ENCODE data around the gene PDSS1. TPM values are rescaled to one million over a fixed set of nuclear protein-coding genes. Genes with fewer than 3 reads are reported as not detected.
"Not testable (repeated sequence)": the region's sequence is repeated elsewhere in the genome, so short reads cannot be mapped to it uniquely, and the experiment has no call there.

Gene PDSS1
- total RNA-seq, 2 donors from 2014 or later = 2.8 to 4.7 TPM

DNA sequence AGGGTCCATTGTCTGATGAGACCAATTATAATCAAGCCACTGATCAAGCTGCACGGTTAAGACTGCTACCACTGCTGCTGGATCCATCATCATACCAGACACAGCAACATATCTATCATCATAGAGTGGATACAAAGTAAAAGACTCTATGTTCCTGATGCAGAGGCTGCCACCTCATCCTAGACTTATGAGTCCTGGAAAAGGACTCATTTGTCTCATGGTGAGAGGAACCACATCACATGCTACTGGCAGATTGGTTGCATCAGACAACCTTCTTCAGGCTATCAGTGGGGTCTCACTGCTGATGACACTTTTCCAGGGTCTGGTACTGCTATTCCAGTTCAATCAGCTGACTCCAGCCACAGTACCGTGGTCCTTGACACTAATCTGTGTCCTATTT is 84.3 kb downstream of the PDSS1 start:
- H3K4me1 ChIP-seq = peaks cover 0 to 28% of the 10 kb centered on the region in 2 donors
- H3K4me3 ChIP-seq = no peak overlapping the region
- no peak for DNase-seq (ENCODE audit: low spot score)
- no peak for TF ChIP-seq CTCF (IDR thresholded peaks at IDR 0.05)
- no peak overlapping the region for H3K27ac ChIP-seq
- H3K27me3 ChIP-seq = no peaks in the 10 kb centered on the region
- H3K9me3 ChIP-seq = no peaks in the 10 kb centered on the region
- no peaks in the 10 kb centered on the region for H3K36me3 ChIP-seq

GRCh38 chr10:26787362-26787761 is 89.9 kb downstream of the PDSS1 start:
- H3K9me3 ChIP-seq = no peaks in the 10 kb centered on the region
- no peak for TF ChIP-seq CTCF (IDR thresholded peaks at IDR 0.05)
- H3K36me3 ChIP-seq = no peaks in the 10 kb centered on the region
- DNase-seq (ENCODE audit: low spot score) = no peak
- no peak overlapping the region for H3K4me3 ChIP-seq
- H3K27me3 ChIP-seq = no peaks in the 10 kb centered on the region
- H3K4me1 ChIP-seq = peaks cover 0 to 6% of the 10 kb centered on the region in 2 donors
- H3K27ac ChIP-seq = no peak overlapping the region

- not testable (repeated sequence) for H3K4me3 ChIP-seq; DNase-seq (ENCODE audit: low spot score); H3K9me3 ChIP-seq; H3K27me3 ChIP-seq; H3K36me3 ChIP-seq; H3K27ac ChIP-seq
- H3K4me1 ChIP-seq = peaks cover 0 to 14% of the 10 kb centered on the region in 2 donors
Observed at GRCh38 chr10:26789779-26790178, 92.3 kb downstream of the PDSS1 start.

DNA sequence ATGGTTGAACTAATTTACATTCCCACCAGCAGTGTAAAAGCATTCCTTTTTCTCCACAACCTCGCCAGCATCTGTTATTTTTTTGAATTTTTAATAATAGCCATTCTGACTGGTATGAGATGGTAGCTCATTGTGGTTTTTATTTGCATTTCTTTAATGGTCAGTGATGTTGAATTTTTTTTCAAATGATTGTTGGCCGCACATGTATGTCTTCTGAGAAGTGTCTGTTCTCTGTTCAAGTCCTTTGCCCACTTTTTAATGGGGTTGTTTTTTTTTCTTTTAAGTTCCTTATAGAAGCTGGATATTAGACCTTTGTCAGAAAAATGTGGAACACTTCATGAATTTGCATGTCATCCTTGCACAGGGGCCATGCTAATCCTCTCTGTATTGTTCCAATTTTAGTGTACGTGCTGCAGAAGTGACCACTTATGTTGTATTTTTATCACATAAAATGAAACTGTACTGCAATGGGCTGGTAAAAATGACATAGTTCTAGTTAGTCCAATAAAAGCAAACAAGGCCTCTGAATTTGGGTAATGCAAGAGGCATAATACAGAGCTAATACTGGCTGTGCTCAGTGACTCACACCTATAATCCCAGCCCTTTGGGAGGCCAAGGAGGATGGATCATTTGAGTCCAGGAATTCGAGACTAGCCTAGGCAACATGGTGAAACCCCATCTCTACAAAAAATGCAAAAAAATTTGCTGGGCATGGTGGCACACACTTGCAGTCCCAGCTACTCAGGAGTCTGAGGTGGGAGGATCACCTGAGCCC is 92.9 kb downstream of the PDSS1 start:
- no peak overlapping the region for H3K4me3 ChIP-seq
- no peak overlapping the region for H3K27ac ChIP-seq
- no peak for TF ChIP-seq CTCF (IDR thresholded peaks at IDR 0.05)
- peaks cover 0 to 8% of the 10 kb centered on the region in 2 donors for H3K9me3 ChIP-seq
- no peaks in the 10 kb centered on the region for H3K36me3 ChIP-seq
- H3K4me1 ChIP-seq = peaks cover 0 to 14% of the 10 kb centered on the region in 2 donors
- H3K27me3 ChIP-seq = no peaks in the 10 kb centered on the region
- DNase-seq (ENCODE audit: low spot score) = no peak

DNA sequence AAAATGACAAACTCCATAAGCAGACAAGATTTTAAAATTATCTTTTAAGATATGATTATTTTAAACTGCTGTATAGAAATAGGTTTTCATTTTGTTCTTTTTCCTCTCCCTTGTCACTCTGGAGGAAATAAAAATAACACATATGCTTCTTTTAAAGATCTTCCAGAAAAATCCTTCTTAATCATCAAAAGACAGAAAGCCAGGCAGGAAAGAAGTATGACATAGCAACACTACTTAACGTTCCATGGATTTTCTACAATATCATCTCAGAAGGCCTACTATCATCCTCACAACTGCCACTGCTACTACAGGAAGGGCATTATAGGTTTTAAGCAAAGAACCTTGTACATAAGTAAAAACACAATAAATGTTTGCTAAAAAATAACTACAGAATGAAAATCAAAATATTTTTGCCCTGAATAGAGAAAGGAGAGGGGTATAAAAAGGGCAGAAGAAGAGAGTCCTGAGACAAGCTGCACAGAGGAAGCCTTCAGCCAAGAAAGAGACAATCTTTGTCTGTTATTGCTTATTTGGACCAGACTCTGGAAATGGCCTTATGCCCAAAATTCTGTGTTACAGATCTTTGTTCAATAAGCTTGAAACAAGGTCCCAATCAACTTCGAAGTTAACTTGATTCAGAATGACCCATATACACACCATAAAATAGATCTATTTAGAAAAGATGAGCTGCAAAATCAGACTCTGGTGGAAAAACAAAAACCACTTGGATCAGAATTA is 95.4 kb downstream of the PDSS1 start:
- Histone ChIP-seq H3K27ac (peak overlapping the region in 1 of 2 donors; percentile 9), H3K9me3 (peaks cover 0 to 17% of the 10 kb centered on the region in 2 donors), H3K27me3 (no peaks in the 10 kb centered on the region), H3K36me3 (no peaks in the 10 kb centered on the region), H3K4me3 (no peak overlapping the region), H3K4me1 (peaks cover 0 to 14% of the 10 kb centered on the region in 2 donors)
- TF ChIP-seq CTCF (IDR thresholded peaks at IDR 0.05) = no peak
- DNase-seq (ENCODE audit: low spot score) = no peak

Other genes with a start within 250 kb of the PDSS1 start
- gene ABI1, start 163.3 kb downstream of the PDSS1 start, total RNA-seq = 10 to 100 TPM; 20.3 to 27.7 TPM

Measured in right atrium auricular region (tissue), 2 donors.